Endothelial cell of umbilical vein (primary cell): ENCODE data around the gene TMEM178B. TPM values are rescaled to one million over a fixed set of nuclear protein-coding genes. Genes with fewer than 3 reads are reported as not detected.

Source experiments
- BruUV-seq: library from RNA; stranded (reverse); fragments of 400-500 nt; replicated peaks from 2 replicates; lab custom pipeline; 2021; lab: Mats Ljungman, UMichigan
- CTCF ChIA-PET: fragments of 300-600, 350-600 bp; sonication (Branson Sonifier 250); formaldehyde crosslinking; loops from one replicate; lab custom pipeline; 2021; ENCODE audit warnings: antibody characterized with exemption, inconsistent platforms; lab: Charles Lee
- POLR2A ChIA-PET: fragments of 300-600, 350-600 bp; sonication (Branson Sonifier 250); formaldehyde crosslinking; loops from one replicate; lab custom pipeline; 2021; ENCODE audit warnings: antibody characterized with exemption, inconsistent platforms; lab: Charles Lee
- DNase-seq: peaks from one replicate; pipeline ENCODE4 v3.0.0-alpha.2; 2011; ENCODE audit warnings: low read depth, low spot score
- FAIRE-seq: peaks from 2 replicates; lab custom pipeline; 2011; peaks lifted over from hg19 to GRCh38; lab: Jason Lieb, UNC
- H2AFZ ChIP-seq: 2 replicates; pipeline ENCODE4 v1.6.0; 2012; ENCODE audit warnings: low read depth, low read length, control low read depth, inconsistent platforms
- H3K27ac ChIP-seq: 2 replicates; pipeline ENCODE4 v1.5.1; 2011; ENCODE audit warnings: low read depth, mild to moderate bottlenecking, control low read depth, low read length, moderate library complexity; ENCODE audit not compliant: insufficient read depth
- H3K27me3 ChIP-seq, 2 experiments: 2 replicates each; pipeline versions ENCODE4 v1.6.0 to v1.6.1; 2011; ENCODE audit warnings: low read length in 2 of 2, mixed read lengths in 1 of 2; ENCODE audit not compliant: control insufficient read depth in 2 of 2, insufficient read depth in 2 of 2
- H3K36me3 ChIP-seq, 2 experiments: 2 replicates in 1 of 2; 3 replicates in 1 of 2; pipeline ENCODE4 v1.5.1; 2011; ENCODE audit warnings: low read length in 2 of 2, mild to moderate bottlenecking in 1 of 2, moderate library complexity in 1 of 2; ENCODE audit not compliant: control insufficient read depth in 2 of 2, insufficient read depth in 2 of 2; ENCODE audit errors: extremely low read depth in 1 of 2
- H3K4me1 ChIP-seq: 3 replicates; pipeline ENCODE4 v1.5.1; 2011; ENCODE audit warnings: mild to moderate bottlenecking, low read length; ENCODE audit not compliant: control insufficient read depth, insufficient read depth; ENCODE audit errors: extremely low read depth
- H3K4me2 ChIP-seq: 2 replicates; pipeline ENCODE4 v1.6.1; 2011; ENCODE audit warnings: low read length, control low read depth, mixed read lengths; ENCODE audit not compliant: insufficient read depth
- H3K4me3 ChIP-seq, 3 experiments: fragments of 200-600 bp in 1 of 3; sonication (generic), shearing (Covaris generic) in 1 of 3; replicated peaks in 1 of 3; 2 replicates each; pipeline ENCODE4 v1.5.1; 2011 to 2016; ENCODE audit warnings: control low read depth in 3 of 3, low read length in 3 of 3, mild to moderate bottlenecking in 2 of 3, inconsistent platforms in 1 of 3, low read depth in 1 of 3, moderate library complexity in 1 of 3; ENCODE audit not compliant: insufficient read depth in 1 of 3
- H3K79me2 ChIP-seq: 2 replicates; pipeline ENCODE4 v1.6.0; 2012; ENCODE audit warnings: low read length, inconsistent platforms; ENCODE audit not compliant: control insufficient read depth, insufficient read depth
- H3K9ac ChIP-seq: replicated peaks from 2 replicates; pipeline ENCODE3; 2011; ENCODE audit warnings: low read length, control low read depth; ENCODE audit not compliant: insufficient read depth; ENCODE audit errors: extremely low read depth
- H3K9me1 ChIP-seq: replicated peaks from 3 replicates; pipeline ENCODE4 v1.6.0; 2011; ENCODE audit warnings: mild to moderate bottlenecking, low read length; ENCODE audit not compliant: control insufficient read depth, insufficient read depth; ENCODE audit errors: extremely low read depth
- H3K9me3 ChIP-seq: replicated peaks from 2 replicates; pipeline ENCODE4 v1.5.1; 2012; ENCODE audit warnings: low read length, inconsistent platforms; ENCODE audit not compliant: control insufficient read depth, insufficient read depth
- H4K20me1 ChIP-seq: replicated peaks from 2 replicates; pipeline ENCODE3; 2011; ENCODE audit warnings: mild to moderate bottlenecking, low read length; ENCODE audit not compliant: control insufficient read depth, insufficient read depth; ENCODE audit errors: extremely low read depth
- CTCF ChIP-seq, 2 donors: IDR thresholded peaks; 1 replicate in 1 of 2; 2 replicates in 1 of 2; pipeline ENCODE4 v1.5.1; 2011; ENCODE audit warnings: low read length in 2 of 2, mild to moderate bottlenecking in 2 of 2, moderate library complexity in 2 of 2, control low read depth in 1 of 2, inconsistent platforms in 1 of 2, low read depth in 1 of 2; ENCODE audit not compliant: insufficient read depth in 1 of 2; ENCODE audit errors: extremely low read depth in 1 of 2
- EZH2 ChIP-seq: IDR thresholded peaks from 2 replicates; pipeline ENCODE4 v1.6.1; 2012; ENCODE audit warnings: borderline replicate concordance, low read depth, mild to moderate bottlenecking, moderate library complexity, low read length, inconsistent platforms; ENCODE audit not compliant: severe bottlenecking
- FOS ChIP-seq: IDR thresholded peaks from 2 replicates; pipeline ENCODE4 v1.6.1; 2011; ENCODE audit warnings: mild to moderate bottlenecking, low read length, moderate library complexity, borderline replicate concordance; ENCODE audit not compliant: insufficient read depth
- JUN ChIP-seq: IDR thresholded peaks from 2 replicates; pipeline ENCODE4 v1.6.1; 2011; ENCODE audit warnings: borderline replicate concordance, low read depth; ENCODE audit not compliant: insufficient read length, insufficient read depth
- POLR2A ChIP-seq: IDR thresholded peaks from 2 replicates; pipeline ENCODE4 v1.6.1; 2012; ENCODE audit warnings: low read depth, mild to moderate bottlenecking, control low read depth, low read length
- POLR2AphosphoS5 ChIP-seq: IDR thresholded peaks from 2 replicates; pipeline ENCODE4 v1.6.1; 2012; ENCODE audit warnings: low read depth, mild to moderate bottlenecking, control low read depth, low read length, moderate library complexity; ENCODE audit not compliant: insufficient read depth
- dilution Hi-C: fragments of 300-500 bp; cut with MboI; formaldehyde crosslinking; loops from one replicate; pipeline ENCODE4 v1.15.0; 2019; ENCODE audit warnings: low sequenced_read_pairs; ENCODE audit not compliant: extremely low pct_ligation_motif_present
- intact Hi-C: fragments of 100-400 bp; cut with micrococcal nuclease; formaldehyde crosslinking; loops from one replicate; pipeline ENCODE4 v1.10.0; 2022
- polyA plus RNA-seq, 4 experiments: library from polyadenylated mRNA; depleted of rRNA in 3 of 4; stranded (reverse) in 3 of 4; unstranded in 1 of 4; fragments of >200 nt; gene quantifications; 2 replicates each; pipeline versions ENCODE4 v1.2.1 to v1.2.3, GENCODE V29; 2011 to 2012; ENCODE audit warnings: missing spikeins in 1 of 4
- total RNA-seq: library from RNA; stranded (reverse); gene quantifications from 2 replicates; pipeline ENCODE4 v1.2.3, GENCODE V29; 2021

The TMEM178B gene
- total and polyA plus RNA-seq, 2 donors (not counting 3 experiments of a cell fraction or from before 2014, with no cell fraction given): not detected

GRCh38 chr7:141377906-141378305 lies 304.0 kb downstream of the TMEM178B start:
- CTCF ChIA-PET: no interaction called here
- dilution Hi-C loops: no loop called here
- intact Hi-C loops: no loop called here

More at GRCh38 chr7:141377906-141378305, 304.0 kb downstream of the TMEM178B start:
- BruUV-seq: no TSS peak
- Histone ChIP-seq H3K79me2 (no peaks in the 10 kb centered on the region), H3K9ac (no peak overlapping the region), H4K20me1 (no peaks in the 10 kb centered on the region), H2AFZ (no peak overlapping the region), H3K4me2 (no peak overlapping the region), H3K9me1 (no peaks in the 10 kb centered on the region), H3K27ac (no peak overlapping the region), H3K9me3 (no peaks in the 10 kb centered on the region), H3K36me3 (no peaks in the 10 kb centered on the region), H3K4me3 (no peak overlapping the region), H3K4me1 (no peaks in the 10 kb centered on the region), H3K27me3 (no peaks in the 10 kb centered on the region)
- DNase-seq (no peak), FAIRE-seq (no peak)
- POLR2A ChIA-PET: no interaction called here
- TF ChIP-seq POLR2AphosphoS5 (no peak), CTCF (IDR thresholded peaks at IDR 0.05; ENCODE audit: extremely low read depth in 1 of 2, insufficient read depth in 1 of 2, low read depth in 1 of 2, low read length in 2 of 2) (no peak), EZH2 (no peak), JUN (no peak), FOS (no peak), POLR2A (no peak)
